Osteocyte (in vitro differentiated cells): Measurements from ENCODE around the gene GALNT17. TPM values are rescaled to one million over a fixed set of nuclear protein-coding genes. Genes with fewer than 3 reads are reported as not detected.

Experiments
- DNase-seq: peaks from one replicate; pipeline ENCODE4 v3.0.0; 2021; ENCODE audit warnings: mixed read lengths; ENCODE audit not compliant: unreplicated experiment; ENCODE audit errors: extremely low spot score
- H3K27ac Mint-ChIP-seq: one replicate; pipeline ENCODE4 v1.8.0; 2021; ENCODE audit warnings: mild to moderate bottlenecking, mixed read lengths; ENCODE audit not compliant: unreplicated experiment
- H3K27me3 Mint-ChIP-seq: one replicate; pipeline ENCODE4 v1.8.0; 2021; ENCODE audit warnings: mixed read lengths; ENCODE audit not compliant: unreplicated experiment
- H3K36me3 Mint-ChIP-seq: one replicate; pipeline ENCODE4 v1.8.0; 2021; ENCODE audit warnings: mixed read lengths; ENCODE audit not compliant: unreplicated experiment
- H3K4me1 Mint-ChIP-seq: one replicate; pipeline ENCODE4 v1.8.0; 2021; ENCODE audit warnings: mixed read lengths; ENCODE audit not compliant: unreplicated experiment
- H3K4me3 Mint-ChIP-seq: one replicate; pipeline ENCODE4 v1.8.0; 2021; ENCODE audit warnings: mild to moderate bottlenecking, moderate library complexity, mixed read lengths; ENCODE audit not compliant: unreplicated experiment
- H3K9me3 Mint-ChIP-seq: one replicate; pipeline ENCODE4 v1.8.0; 2021; ENCODE audit warnings: mixed read lengths; ENCODE audit not compliant: unreplicated experiment
- CTCF ChIP-seq: fragments of 200-600 bp; sonication (generic); IDR thresholded peaks from 2 replicates; pipeline ENCODE4 v1.5.0; 2021; ENCODE audit warnings: antibody characterized with exemption, mild to moderate bottlenecking, moderate library complexity
- total RNA-seq: library from RNA; stranded (reverse); gene quantifications from 2 replicates; pipeline ENCODE4 v1.2.1, GENCODE V29; 2021

GALNT17 gene
- total RNA-seq, 1 donor from 2014 or later, result 1.4 TPM

- Mint-ChIP-seq H3K9me3 (peaks cover 11% of the 10 kb centered on the region), H3K27me3 (peaks cover 11% of the 10 kb centered on the region), H3K36me3 (no peaks in the 10 kb centered on the region), H3K4me1 (no peaks in the 10 kb centered on the region), H3K4me3 (no peak overlapping the region), H3K27ac (no peak overlapping the region)
- no peak for DNase-seq
- no peak for TF ChIP-seq CTCF
Observed at GRCh38 chr7:71137479-71137878, 5.5 kb downstream of the GALNT17 start.

- H3K27ac Mint-ChIP-seq, result no peak overlapping the region
- TF ChIP-seq CTCF, result no peak
- H3K27me3 Mint-ChIP-seq, result no peaks in the 10 kb centered on the region
- no peak for DNase-seq
- no peaks in the 10 kb centered on the region for H3K36me3 Mint-ChIP-seq
- H3K4me1 Mint-ChIP-seq, result no peaks in the 10 kb centered on the region
- no peak overlapping the region for H3K4me3 Mint-ChIP-seq
- peaks cover 19% of the 10 kb centered on the region for H3K9me3 Mint-ChIP-seq
Observed at GRCh38 chr7:71140264-71140663, 8.3 kb downstream of the GALNT17 start.

- DNase-seq, result no peak
- Mint-ChIP-seq H3K9me3 (peaks cover 16% of the 10 kb centered on the region), H3K36me3 (no peaks in the 10 kb centered on the region), H3K4me1 (no peaks in the 10 kb centered on the region), H3K27me3 (no peaks in the 10 kb centered on the region), H3K27ac (no peak overlapping the region), H3K4me3 (no peak overlapping the region)
- no peak for TF ChIP-seq CTCF
Observed at GRCh38 chr7:71144963-71145362, 13.0 kb downstream of the GALNT17 start.

- no peak for TF ChIP-seq CTCF
- Mint-ChIP-seq H3K9me3 (peaks cover 16% of the 10 kb centered on the region), H3K4me3 (no peak overlapping the region), H3K4me1 (no peaks in the 10 kb centered on the region), H3K36me3 (no peaks in the 10 kb centered on the region), H3K27me3 (no peaks in the 10 kb centered on the region), H3K27ac (no peak overlapping the region)
- no peak for DNase-seq
Observed at GRCh38 chr7:71145906-71146901, 14.3 kb downstream of the GALNT17 start.

GRCh38 chr7:71148098-71148497 is 16.2 kb downstream of the GALNT17 start:
- no peak for DNase-seq
- Mint-ChIP-seq H3K27ac (no peak overlapping the region), H3K4me3 (no peak overlapping the region), H3K36me3 (no peaks in the 10 kb centered on the region), H3K27me3 (no peaks in the 10 kb centered on the region), H3K4me1 (no peaks in the 10 kb centered on the region), H3K9me3 (peaks cover 17% of the 10 kb centered on the region)
- no peak for TF ChIP-seq CTCF
